ENCODE measurements around the gene PTPN18.

PTPN18 gene

GRCh38 chr2:130335226-130335625, 20.6 kb upstream of the PTPN18 start:
- Mint-ChIP-seq H3K4me3 (no peak overlapping the region), H3K36me3 (peaks cover 13% of the 10 kb centered on the region), H3K4me1 (peaks cover 12% of the 10 kb centered on the region), H3K27ac (no peak overlapping the region), H3K9me3 (no peaks in the 10 kb centered on the region), H3K27me3 (peaks cover 26% of the 10 kb centered on the region)
- no peak for DNase-seq
- CTCF ChIA-PET = interaction anchor here (0.6 to 1.1 kb wide), 3 partner anchors 38 to 166 kb away, joined by 3 to 4 read pairs (median 3); no protein-coding TSS in a partner anchor

GRCh38 chr2:130336150-130336876, 19.5 kb upstream of the PTPN18 start:
- H3K27ac Mint-ChIP-seq = no peak overlapping the region
- DNase-seq = no peak
- peaks cover 15% of the 10 kb centered on the region for H3K27me3 Mint-ChIP-seq
- CTCF ChIA-PET = no interaction called here
- H3K36me3 Mint-ChIP-seq = peaks cover 19% of the 10 kb centered on the region
- H3K4me3 Mint-ChIP-seq = no peak overlapping the region
- H3K4me1 Mint-ChIP-seq = peaks cover 20% of the 10 kb centered on the region
- no peaks in the 10 kb centered on the region for H3K9me3 Mint-ChIP-seq

- no peaks in the 10 kb centered on the region for H3K9me3 Mint-ChIP-seq
- H3K4me1 Mint-ChIP-seq = peaks cover 25% of the 10 kb centered on the region
- DNase-seq = peak; percentile 66
- H3K27ac Mint-ChIP-seq = peak overlapping the region; percentile 62
- CTCF ChIA-PET = no interaction called here
- H3K4me3 Mint-ChIP-seq = peak overlapping the region; percentile 29
- peaks cover 7% of the 10 kb centered on the region for H3K27me3 Mint-ChIP-seq
- H3K36me3 Mint-ChIP-seq = peaks cover 22% of the 10 kb centered on the region
Observed at GRCh38 chr2:130336877-130337734, 18.8 kb upstream of the PTPN18 start.

- Mint-ChIP-seq H3K36me3 (peaks cover 22% of the 10 kb centered on the region), H3K27ac (no peak overlapping the region), H3K4me3 (no peak overlapping the region), H3K27me3 (no peaks in the 10 kb centered on the region), H3K4me1 (peaks cover 23% of the 10 kb centered on the region), H3K9me3 (no peaks in the 10 kb centered on the region)
- CTCF ChIA-PET = no interaction called here
- DNase-seq = no peak
Observed at GRCh38 chr2:130337735-130338325, 18.0 kb upstream of the PTPN18 start.

- Mint-ChIP-seq H3K36me3 (peaks cover 22% of the 10 kb centered on the region), H3K27ac (no peak overlapping the region), H3K9me3 (no peaks in the 10 kb centered on the region)
Observed at GRCh38 chr2:130338793-130339345, 17.0 kb upstream of the PTPN18 start.

GRCh38 chr2:130339885-130340745, 15.7 kb upstream of the PTPN18 start:
- peak overlapping the region; percentile 21 for H3K27ac Mint-ChIP-seq
- peaks cover 30% of the 10 kb centered on the region for H3K36me3 Mint-ChIP-seq
- H3K9me3 Mint-ChIP-seq = no peaks in the 10 kb centered on the region
- peaks cover 39% of the 10 kb centered on the region for H3K4me1 Mint-ChIP-seq
- no peaks in the 10 kb centered on the region for H3K27me3 Mint-ChIP-seq
- H3K4me3 Mint-ChIP-seq = peak overlapping the region; percentile 4
- CTCF ChIA-PET = interaction anchor here (3.0 kb wide), 1 partner anchor 8 kb away, joined by 21 read pairs; no protein-coding TSS in a partner anchor
- no peak for DNase-seq

More at GRCh38 chr2:130338793-130339345, 17.0 kb upstream of the PTPN18 start:
- CTCF ChIA-PET = no interaction called here
- DNase-seq = no peak
- Mint-ChIP-seq H3K27me3 (no peaks in the 10 kb centered on the region), H3K4me1 (peaks cover 31% of the 10 kb centered on the region), H3K4me3 (no peak overlapping the region)

GRCh38 chr2:130341562-130342019, 14.3 kb upstream of the PTPN18 start:
- Mint-ChIP-seq H3K27ac (peak overlapping the region; percentile 98), H3K4me3 (peak overlapping the region; percentile 100), H3K9me3 (no peaks in the 10 kb centered on the region), H3K36me3 (peaks cover 43% of the 10 kb centered on the region), H3K27me3 (no peaks in the 10 kb centered on the region), H3K4me1 (peaks cover 43% of the 10 kb centered on the region)
- peak; percentile 49 for DNase-seq
- CTCF ChIA-PET = interaction anchor here (0.9 to 3.0 kb wide), 4 partner anchors 10 to 32 kb away, joined by 3 to 21 read pairs (median 10); no protein-coding TSS in a partner anchor

GRCh38 chr2:130342020-130342532, 13.8 kb upstream of the PTPN18 start:
- CTCF ChIA-PET = interaction anchor here (0.9 to 3.0 kb wide), 6 partner anchors 10 to 161 kb away, joined by 3 to 21 read pairs (median 5); partner anchors contain the start of gene SMPD4
- no peaks in the 10 kb centered on the region for H3K9me3 Mint-ChIP-seq
- peaks cover 48% of the 10 kb centered on the region for H3K36me3 Mint-ChIP-seq
- DNase-seq = peak; percentile 90
- no peaks in the 10 kb centered on the region for H3K27me3 Mint-ChIP-seq
- H3K4me3 Mint-ChIP-seq = peak overlapping the region; percentile 100
- H3K27ac Mint-ChIP-seq = peak overlapping the region; percentile 98
- H3K4me1 Mint-ChIP-seq = peaks cover 42% of the 10 kb centered on the region

GRCh38 chr2:130342533-130343275, 13.2 kb upstream of the PTPN18 start, which contains the start of gene IMP4:
Gene IMP4, plus strand, starts transcription at chr2:130342897. Its CDS starts 36 bp downstream, at chr2:130342933.
- CTCF ChIA-PET = interaction anchor here (0.6 to 3.0 kb wide), 8 partner anchors 10 to 537 kb away, joined by 3 to 21 read pairs (median 4); partner anchors contain the start of gene SMPD4
- peaks cover 40% of the 10 kb centered on the region for H3K4me1 Mint-ChIP-seq
- H3K27ac Mint-ChIP-seq = peak within 1 kb of the TSS; percentile 98
- H3K9me3 Mint-ChIP-seq = no peaks in the 10 kb centered on the region
- DNase-seq = peak; percentile 98
- H3K27me3 Mint-ChIP-seq = no peaks in the 10 kb centered on the region
- H3K4me3 Mint-ChIP-seq = peak within 1 kb of the TSS; percentile 100
- peaks cover 55% of the 10 kb centered on the region for H3K36me3 Mint-ChIP-seq

GRCh38 chr2:130344578-130344977, 11.3 kb upstream of the PTPN18 start:
- no peak for DNase-seq
- peaks cover 38% of the 10 kb centered on the region for H3K4me1 Mint-ChIP-seq
- CTCF ChIA-PET = interaction anchor here (0.8 to 3.0 kb wide), 2 partner anchors 29 to 1148 kb away, joined by 6 to 17 read pairs; no protein-coding TSS in a partner anchor
- no peak overlapping the region for H3K27ac Mint-ChIP-seq
- no peaks in the 10 kb centered on the region for H3K27me3 Mint-ChIP-seq
- peaks cover 58% of the 10 kb centered on the region for H3K36me3 Mint-ChIP-seq
- peak overlapping the region; percentile 100 for H3K4me3 Mint-ChIP-seq
- no peaks in the 10 kb centered on the region for H3K9me3 Mint-ChIP-seq

GRCh38 chr2:130345091-130345490, 10.8 kb upstream of the PTPN18 start:
- no peak overlapping the region for H3K4me3 Mint-ChIP-seq
- no peak overlapping the region for H3K27ac Mint-ChIP-seq

GRCh38 chr2:130345611-130346010, 10.2 kb upstream of the PTPN18 start:
- CTCF ChIA-PET = no interaction called here
- H3K36me3 Mint-ChIP-seq = peaks cover 48% of the 10 kb centered on the region
- H3K4me3 Mint-ChIP-seq = no peak overlapping the region
- H3K27ac Mint-ChIP-seq = no peak overlapping the region
- H3K4me1 Mint-ChIP-seq = peaks cover 31% of the 10 kb centered on the region
- no peak for DNase-seq
- no peaks in the 10 kb centered on the region for H3K27me3 Mint-ChIP-seq
- no peaks in the 10 kb centered on the region for H3K9me3 Mint-ChIP-seq

More at GRCh38 chr2:130345091-130345490, 10.8 kb upstream of the PTPN18 start:
- DNase-seq = no peak
- CTCF ChIA-PET = no interaction called here
- Mint-ChIP-seq H3K27me3 (no peaks in the 10 kb centered on the region), H3K36me3 (peaks cover 53% of the 10 kb centered on the region), H3K9me3 (no peaks in the 10 kb centered on the region), H3K4me1 (peaks cover 36% of the 10 kb centered on the region)

All from activated naive CD4-positive, alpha-beta T cell treated with anti-CD3 and anti-CD28 coated beads, Interleukin-2, amount 10 ng/mL, durations not matched to agents 7 days and 5 days (primary cell).